Measurements from ENCODE around the gene MED10.

MED10 gene

GRCh38 chr5:6344593-6344989, 33.8 kb downstream of the MED10 start:
- Histone ChIP-seq H3F3A (ENCODE audit: insufficient read depth, low read length) (no peaks in the 10 kb centered on the region), H3K27me3 (ENCODE audit: insufficient read depth, low read length) (no peaks in the 10 kb centered on the region), H3K9me2 (ENCODE audit: low read depth, low read length) (no peaks in the 10 kb centered on the region), H3K4me3 (ENCODE audit: low read depth, low read length, poor library complexity, severe bottlenecking) (no peak overlapping the region), H3K9me3 (ENCODE audit: low read length) (no peaks in the 10 kb centered on the region), H3K9ac (ENCODE audit: low read length) (no peak overlapping the region), H2AFZ (ENCODE audit: low read length) (no peak overlapping the region), H3K79me2 (ENCODE audit: insufficient read depth, low read length) (no peaks in the 10 kb centered on the region), H3K4me1 (ENCODE audit: insufficient read depth, low read length, severe bottlenecking) (no peaks in the 10 kb centered on the region), H3K36me3 (ENCODE audit: insufficient read depth, low read length) (no peaks in the 10 kb centered on the region), H4K20me1 (ENCODE audit: insufficient read depth, low read length) (no peaks in the 10 kb centered on the region), H3K27ac (ENCODE audit: low read depth, low read length, poor library complexity, severe bottlenecking) (no peak overlapping the region), H3K4me2 (ENCODE audit: low read length) (no peak overlapping the region)
- no peak for TF ChIP-seq EZH2 (IDR thresholded peaks at IDR 0.05; ENCODE audit: borderline replicate concordance, low read length)

DNA sequence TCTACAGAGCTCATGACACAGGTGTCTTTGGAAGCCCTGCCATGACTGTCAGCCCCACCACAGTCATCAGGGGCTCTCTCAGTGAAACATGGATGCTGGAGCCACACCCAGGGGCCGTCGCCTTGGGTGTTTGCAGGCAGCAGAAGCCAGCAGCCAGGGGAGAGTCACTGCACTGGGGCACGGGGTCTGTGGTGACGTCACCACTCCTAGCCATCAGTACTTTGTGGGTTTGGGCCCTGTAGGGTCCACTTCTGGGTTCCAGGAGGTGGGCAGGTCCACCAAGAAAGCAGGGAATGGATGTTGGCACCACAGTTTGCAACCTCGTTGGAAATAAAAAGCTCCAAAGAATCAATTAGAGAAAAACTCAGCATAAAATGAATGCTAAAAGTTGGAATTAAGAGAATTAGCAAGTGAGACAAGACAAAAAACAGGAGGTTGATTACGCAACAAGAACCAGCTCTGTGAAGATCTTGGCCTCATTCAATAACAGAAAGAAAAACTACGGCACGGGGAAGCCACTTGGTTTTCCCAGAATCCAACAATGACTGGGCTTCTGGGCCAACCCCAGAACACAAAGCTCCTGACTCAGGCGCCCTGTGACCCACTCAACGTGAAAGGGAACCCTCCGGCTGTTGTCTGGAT, 34.3 kb downstream of the MED10 start:
- no peaks in the 10 kb centered on the region for H3K9me3 ChIP-seq (ENCODE audit: low read length)
- no peaks in the 10 kb centered on the region for H3K79me2 ChIP-seq (ENCODE audit: insufficient read depth, low read length)
- H3K27me3 ChIP-seq (ENCODE audit: insufficient read depth, low read length) = no peaks in the 10 kb centered on the region
- H3K9me2 ChIP-seq (ENCODE audit: low read depth, low read length) = no peaks in the 10 kb centered on the region
- H3K27ac ChIP-seq (ENCODE audit: low read depth, low read length, poor library complexity, severe bottlenecking) = no peak overlapping the region
- no peak for TF ChIP-seq EZH2 (IDR thresholded peaks at IDR 0.05; ENCODE audit: borderline replicate concordance, low read length)
- TF ChIP-seq, protein P1, sequence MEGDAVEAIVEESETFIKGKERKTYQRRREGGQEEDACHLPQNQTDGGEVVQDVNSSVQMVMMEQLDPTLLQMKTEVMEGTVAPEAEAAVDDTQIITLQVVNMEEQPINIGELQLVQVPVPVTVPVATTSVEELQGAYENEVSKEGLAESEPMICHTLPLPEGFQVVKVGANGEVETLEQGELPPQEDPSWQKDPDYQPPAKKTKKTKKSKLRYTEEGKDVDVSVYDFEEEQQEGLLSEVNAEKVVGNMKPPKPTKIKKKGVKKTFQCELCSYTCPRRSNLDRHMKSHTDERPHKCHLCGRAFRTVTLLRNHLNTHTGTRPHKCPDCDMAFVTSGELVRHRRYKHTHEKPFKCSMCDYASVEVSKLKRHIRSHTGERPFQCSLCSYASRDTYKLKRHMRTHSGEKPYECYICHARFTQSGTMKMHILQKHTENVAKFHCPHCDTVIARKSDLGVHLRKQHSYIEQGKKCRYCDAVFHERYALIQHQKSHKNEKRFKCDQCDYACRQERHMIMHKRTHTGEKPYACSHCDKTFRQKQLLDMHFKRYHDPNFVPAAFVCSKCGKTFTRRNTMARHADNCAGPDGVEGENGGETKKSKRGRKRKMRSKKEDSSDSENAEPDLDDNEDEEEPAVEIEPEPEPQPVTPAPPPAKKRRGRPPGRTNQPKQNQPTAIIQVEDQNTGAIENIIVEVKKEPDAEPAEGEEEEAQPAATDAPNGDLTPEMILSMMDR (IDR thresholded peaks at IDR 0.05; ENCODE audit: low read length) = no peak
- H3K4me3 ChIP-seq (ENCODE audit: low read depth, low read length, poor library complexity, severe bottlenecking) = no peak overlapping the region
- H2AFZ ChIP-seq (ENCODE audit: low read length) = no peak overlapping the region
- no peak overlapping the region for H3K4me2 ChIP-seq (ENCODE audit: low read length)
- no peak overlapping the region for H3K9ac ChIP-seq (ENCODE audit: low read length)
- no peaks in the 10 kb centered on the region for H3K4me1 ChIP-seq (ENCODE audit: insufficient read depth, low read length, severe bottlenecking)
- H3F3A ChIP-seq (ENCODE audit: insufficient read depth, low read length) = no peaks in the 10 kb centered on the region
- H3K36me3 ChIP-seq (ENCODE audit: insufficient read depth, low read length) = no peaks in the 10 kb centered on the region
- H4K20me1 ChIP-seq (ENCODE audit: insufficient read depth, low read length) = no peaks in the 10 kb centered on the region

DNA sequence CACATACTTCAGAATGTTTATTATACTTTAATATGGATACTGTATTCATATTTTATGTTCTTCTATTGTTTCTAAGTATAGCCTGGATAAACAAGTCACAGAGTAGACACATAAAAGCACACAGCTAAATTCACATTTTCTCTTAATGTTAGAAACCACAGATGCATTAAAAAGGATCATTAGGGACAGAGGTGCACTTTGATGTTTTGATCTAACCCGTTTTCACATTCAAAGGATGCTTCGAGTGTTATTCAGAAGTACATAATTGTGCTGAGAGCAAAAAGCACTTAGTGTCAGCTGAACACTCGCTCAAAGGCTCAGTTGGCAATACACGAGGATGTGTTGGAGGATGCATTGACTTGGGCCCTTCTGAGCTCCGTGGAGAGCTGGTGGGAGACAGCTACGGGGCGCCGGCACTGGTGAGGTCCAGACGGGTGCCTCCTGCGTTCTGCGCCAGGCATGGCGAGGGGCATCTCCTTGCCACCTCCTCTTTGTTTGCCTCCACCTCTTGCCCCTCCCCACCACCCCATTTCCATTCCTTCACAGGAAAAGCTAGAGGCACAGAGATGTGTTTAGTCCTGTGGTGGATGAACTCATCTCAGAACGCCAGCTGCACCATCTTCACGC, 35.5 kb downstream of the MED10 start:
- H3K9me2 ChIP-seq (ENCODE audit: low read depth, low read length) = no peaks in the 10 kb centered on the region
- TF ChIP-seq, protein P1 (IDR thresholded peaks at IDR 0.05; ENCODE audit: low read length) = no peak
- no peak for TF ChIP-seq EZH2 (IDR thresholded peaks at IDR 0.05; ENCODE audit: borderline replicate concordance, low read length)
- no peak overlapping the region for H2AFZ ChIP-seq (ENCODE audit: low read length)
- H3K9me3 ChIP-seq (ENCODE audit: low read length) = no peaks in the 10 kb centered on the region
- no peaks in the 10 kb centered on the region for H3K27me3 ChIP-seq (ENCODE audit: insufficient read depth, low read length)
- H3K4me1 ChIP-seq (ENCODE audit: insufficient read depth, low read length, severe bottlenecking) = no peaks in the 10 kb centered on the region
- H3K27ac ChIP-seq (ENCODE audit: low read depth, low read length, poor library complexity, severe bottlenecking) = no peak overlapping the region
- no peak overlapping the region for H3K9ac ChIP-seq (ENCODE audit: low read length)
- no peak overlapping the region for H3K4me3 ChIP-seq (ENCODE audit: low read depth, low read length, poor library complexity, severe bottlenecking)
- no peaks in the 10 kb centered on the region for H3F3A ChIP-seq (ENCODE audit: insufficient read depth, low read length)
- no peak overlapping the region for H3K4me2 ChIP-seq (ENCODE audit: low read length)
- no peaks in the 10 kb centered on the region for H4K20me1 ChIP-seq (ENCODE audit: insufficient read depth, low read length)
- no peaks in the 10 kb centered on the region for H3K79me2 ChIP-seq (ENCODE audit: insufficient read depth, low read length)
- no peaks in the 10 kb centered on the region for H3K36me3 ChIP-seq (ENCODE audit: insufficient read depth, low read length)

DNA sequence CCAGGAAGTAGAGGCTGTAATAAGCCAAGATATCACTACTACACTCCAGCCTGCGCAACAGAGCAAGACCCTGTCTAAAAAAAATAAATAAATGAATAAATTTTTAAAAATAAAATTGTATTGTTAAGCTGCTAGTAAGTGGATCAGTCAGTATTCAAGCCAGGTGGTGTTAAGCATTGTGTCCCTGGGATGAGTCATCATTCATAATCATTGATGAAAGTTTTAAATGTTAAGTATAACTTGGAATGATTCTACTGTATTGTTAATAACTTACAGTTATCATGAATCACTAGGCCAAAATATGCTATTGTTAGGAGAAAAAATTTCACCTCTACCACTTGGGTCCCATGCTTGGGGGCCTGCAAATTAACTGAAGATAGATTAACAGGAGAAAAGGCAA, 38.2 kb downstream of the MED10 start:
- Histone ChIP-seq H3K4me1 (ENCODE audit: insufficient read depth, low read length, severe bottlenecking) (no peaks in the 10 kb centered on the region), H2AFZ (ENCODE audit: low read length) (no peak overlapping the region), H3K27me3 (ENCODE audit: insufficient read depth, low read length) (no peaks in the 10 kb centered on the region), H3F3A (ENCODE audit: insufficient read depth, low read length) (no peaks in the 10 kb centered on the region), H3K4me2 (ENCODE audit: low read length) (no peak overlapping the region), H4K20me1 (ENCODE audit: insufficient read depth, low read length) (no peaks in the 10 kb centered on the region), H3K27ac (ENCODE audit: low read depth, low read length, poor library complexity, severe bottlenecking) (no peak overlapping the region), H3K79me2 (ENCODE audit: insufficient read depth, low read length) (no peaks in the 10 kb centered on the region), H3K9me2 (ENCODE audit: low read depth, low read length) (no peaks in the 10 kb centered on the region), H3K36me3 (ENCODE audit: insufficient read depth, low read length) (no peaks in the 10 kb centered on the region), H3K4me3 (ENCODE audit: low read depth, low read length, poor library complexity, severe bottlenecking) (no peak overlapping the region), H3K9me3 (ENCODE audit: low read length) (no peaks in the 10 kb centered on the region), H3K9ac (ENCODE audit: low read length) (no peak overlapping the region)
- TF ChIP-seq, protein P1 (IDR thresholded peaks at IDR 0.05; ENCODE audit: low read length) = no peak
- TF ChIP-seq EZH2 (IDR thresholded peaks at IDR 0.05; ENCODE audit: borderline replicate concordance, low read length) = no peak
